Large intestine (tissue), 3 donors: ENCODE measurements around the gene ACOT11. TPM values are rescaled to one million over a fixed set of nuclear protein-coding genes. Genes with fewer than 3 reads are reported as not detected.

Source experiments
- DNase-seq, 2 donors: peaks; one replicate each; pipeline versions ENCODE4 v3.0.0 to v3.0.0-alpha.2; 2013
- H3K27ac ChIP-seq: one replicate; pipeline ENCODE4 v1.5.1; 2013; ENCODE audit warnings: low read length
- H3K27me3 ChIP-seq: 2 replicates; pipeline ENCODE4 v1.6.1; 2013; ENCODE audit warnings: low read length; ENCODE audit not compliant: control insufficient read depth, insufficient read depth
- H3K36me3 ChIP-seq: 2 replicates; pipeline ENCODE4 v1.6.1; 2013; ENCODE audit warnings: low read length; ENCODE audit not compliant: control insufficient read depth, insufficient read depth
- H3K4me1 ChIP-seq: one replicate; pipeline ENCODE4 v1.6.1; 2013; ENCODE audit warnings: low read length; ENCODE audit not compliant: control insufficient read depth, insufficient read depth
- H3K4me3 ChIP-seq: one replicate; pipeline ENCODE4 v1.5.1; 2013; ENCODE audit warnings: low read length
- H3K9me3 ChIP-seq: one replicate; pipeline ENCODE4 v1.6.1; 2013; ENCODE audit warnings: mild to moderate bottlenecking, low read depth, low read length, moderate library complexity; ENCODE audit not compliant: control insufficient read depth
- WGBS: methylation state at CpG from one replicate; pipeline ENCODE4 v1.1.5; 2013; ENCODE audit warnings: low lambda C conversion rate; ENCODE audit not compliant: insufficient coverage; 5-methylcytosine and 5-hydroxymethylcytosine counted together
- polyA plus RNA-seq: library from polyadenylated mRNA; unstranded; fragments of 120-200 nt; gene quantifications from one replicate; pipeline ENCODE4 v1.2.1, GENCODE V29; 2013

The ACOT11 gene
- polyA plus RNA-seq, 1 donor = 33.3 TPM

DNA sequence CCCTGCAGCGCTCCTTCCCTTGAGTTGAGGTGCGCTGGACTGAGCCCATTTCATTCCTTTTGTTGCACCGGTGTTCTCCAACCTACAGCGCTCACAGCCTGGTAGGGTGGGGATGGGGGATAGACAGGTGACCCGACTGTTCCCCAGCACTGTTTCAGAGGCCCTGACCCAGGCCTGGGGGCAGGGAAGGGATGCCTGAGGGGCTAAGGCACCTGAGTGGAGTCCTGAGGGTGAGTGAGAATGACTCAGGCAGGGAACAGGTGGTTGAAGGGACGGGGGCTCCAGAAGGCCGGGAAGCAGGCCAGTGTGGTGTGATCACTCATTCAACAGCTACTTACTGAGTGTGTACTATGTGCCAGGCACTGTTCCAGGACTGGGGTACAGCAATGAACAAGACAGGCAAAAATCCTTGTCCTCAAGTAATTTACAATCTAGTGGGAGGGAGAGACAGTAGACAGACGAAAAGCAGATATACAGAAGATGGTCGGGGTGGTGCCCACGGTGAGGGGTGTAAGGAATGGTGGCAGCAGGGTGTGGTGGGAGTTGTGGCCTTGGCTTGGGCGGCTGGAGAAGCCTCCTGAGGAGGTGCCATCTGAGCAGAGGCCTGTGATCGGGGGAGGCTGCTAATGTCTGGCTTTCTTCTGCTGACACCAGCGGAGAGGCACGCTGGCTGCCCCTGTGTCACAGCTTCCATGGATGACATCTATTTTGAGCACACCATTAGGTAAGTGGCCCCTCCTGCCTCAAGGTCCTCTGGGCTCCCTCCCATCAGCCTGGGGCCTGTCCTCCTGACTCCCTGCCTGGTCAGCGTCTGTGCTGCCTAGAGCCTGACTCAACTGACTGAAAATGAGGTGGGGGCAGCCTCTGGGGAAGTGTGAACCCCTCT, 37.4 kb downstream of the ACOT11 start:
- H3K9me3 ChIP-seq = no peaks in the 10 kb centered on the region
- no peaks in the 10 kb centered on the region for H3K27me3 ChIP-seq
- no CpG with 5 or more reads among the region's 15 CpGs for WGBS
- H3K4me3 ChIP-seq = no peak overlapping the region
- H3K27ac ChIP-seq = no peak overlapping the region
- no peak for DNase-seq
- H3K4me1 ChIP-seq = peaks cover 7% of the 10 kb centered on the region
- H3K36me3 ChIP-seq = peaks cover 41% of the 10 kb centered on the region

GRCh38 chr1:54588377-54588776, 40.3 kb downstream of the ACOT11 start:
- WGBS = no CpG with 5 or more reads among the region's 2 CpGs
- Histone ChIP-seq H3K27me3 (no peaks in the 10 kb centered on the region), H3K4me3 (no peak overlapping the region), H3K27ac (no peak overlapping the region), H3K4me1 (no peaks in the 10 kb centered on the region), H3K36me3 (peaks cover 59% of the 10 kb centered on the region), H3K9me3 (no peaks in the 10 kb centered on the region)
- no peak for DNase-seq

- Histone ChIP-seq H3K27ac (no peak overlapping the region), H3K4me3 (no peak overlapping the region), H3K36me3 (peaks cover 68% of the 10 kb centered on the region), H3K4me1 (no peaks in the 10 kb centered on the region), H3K9me3 (no peaks in the 10 kb centered on the region), H3K27me3 (no peaks in the 10 kb centered on the region)
- no CpG with 5 or more reads among the region's 5 CpGs for WGBS
- DNase-seq = no peak
Measured at GRCh38 chr1:54591127-54591756, 43.2 kb downstream of the ACOT11 start.

GRCh38 chr1:54593571-54594160, 45.6 kb downstream of the ACOT11 start:
- Histone ChIP-seq H3K36me3 (peaks cover 73% of the 10 kb centered on the region), H3K4me1 (no peaks in the 10 kb centered on the region), H3K9me3 (no peaks in the 10 kb centered on the region), H3K4me3 (no peak overlapping the region), H3K27ac (no peak overlapping the region), H3K27me3 (no peaks in the 10 kb centered on the region)
- no peak for DNase-seq
- no CpG with 5 or more reads among the region's 10 CpGs for WGBS

- Histone ChIP-seq H3K36me3 (peaks cover 74% of the 10 kb centered on the region), H3K4me3 (no peak overlapping the region), H3K27me3 (no peaks in the 10 kb centered on the region), H3K9me3 (no peaks in the 10 kb centered on the region), H3K27ac (no peak overlapping the region), H3K4me1 (no peaks in the 10 kb centered on the region)
- no CpG with 5 or more reads among the region's 16 CpGs for WGBS
- no peak for DNase-seq
Measured at GRCh38 chr1:54594463-54594862, 46.4 kb downstream of the ACOT11 start.

GRCh38 chr1:54595956-54596498, 48.0 kb downstream of the ACOT11 start:
- H3K27me3 ChIP-seq = no peaks in the 10 kb centered on the region
- DNase-seq = no peak
- WGBS = no CpG with 5 or more reads among the region's 3 CpGs
- H3K36me3 ChIP-seq = peaks cover 74% of the 10 kb centered on the region
- no peak overlapping the region for H3K27ac ChIP-seq
- no peaks in the 10 kb centered on the region for H3K4me1 ChIP-seq
- no peak overlapping the region for H3K4me3 ChIP-seq
- no peaks in the 10 kb centered on the region for H3K9me3 ChIP-seq

DNA sequence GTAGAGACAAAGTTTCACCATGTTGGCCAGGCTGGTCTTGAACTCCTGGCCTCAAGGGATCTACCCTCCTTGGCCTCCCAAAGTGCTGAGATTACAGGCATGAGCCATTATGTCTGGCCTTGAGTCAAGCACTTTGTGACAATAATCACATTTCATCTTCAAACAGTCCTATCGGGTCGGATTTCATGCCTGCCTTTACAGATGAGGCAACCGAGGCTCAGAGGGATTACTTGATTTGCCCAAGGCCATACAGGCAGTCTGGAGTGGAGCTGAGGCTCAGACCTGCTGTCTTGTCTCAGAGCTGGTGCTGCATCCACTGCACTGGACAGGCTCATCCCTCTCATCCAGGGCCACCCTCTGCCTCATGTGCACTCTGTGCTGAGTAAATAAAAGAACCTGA, 48.7 kb downstream of the ACOT11 start:
- no peak for DNase-seq
- Histone ChIP-seq H3K27me3 (no peaks in the 10 kb centered on the region), H3K36me3 (peaks cover 74% of the 10 kb centered on the region), H3K9me3 (no peaks in the 10 kb centered on the region), H3K4me3 (no peak overlapping the region), H3K27ac (no peak overlapping the region), H3K4me1 (no peaks in the 10 kb centered on the region)
- WGBS = no CpG with 5 or more reads among the region's 3 CpGs

GRCh38 chr1:54597455-54598030, 49.5 kb downstream of the ACOT11 start:
- peaks cover 72% of the 10 kb centered on the region for H3K36me3 ChIP-seq

DNA sequence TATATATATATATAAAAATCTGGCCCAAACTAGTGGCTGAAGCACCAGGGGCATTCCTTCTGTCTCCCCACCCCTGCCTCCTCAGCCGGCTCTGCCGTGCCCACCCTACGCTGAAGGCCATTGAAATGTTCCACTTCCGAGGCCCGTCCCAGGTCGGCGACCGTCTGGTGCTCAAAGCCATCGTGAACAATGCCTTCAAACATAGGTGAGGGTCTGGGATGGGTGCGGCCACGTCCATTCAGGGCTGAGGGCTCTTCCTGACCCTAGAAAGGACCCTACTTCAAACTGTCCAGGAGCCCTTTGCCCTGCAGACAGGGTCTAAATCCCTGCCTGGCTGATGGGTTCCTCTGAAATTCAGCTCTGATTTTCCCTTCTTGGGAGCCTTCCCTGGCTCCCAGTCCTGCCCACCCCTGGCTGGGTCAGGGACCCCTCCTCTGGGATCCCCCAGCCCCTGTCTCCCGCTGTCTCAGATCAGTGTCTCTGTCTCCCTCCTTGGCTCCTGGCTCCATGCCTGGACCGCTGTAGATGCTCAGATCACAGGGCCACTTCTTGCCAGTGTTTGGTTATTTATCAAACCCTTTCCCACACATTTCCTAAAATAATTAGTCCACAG, 51.3 kb downstream of the ACOT11 start:
- Histone ChIP-seq H3K4me1 (peaks cover 3% of the 10 kb centered on the region), H3K4me3 (no peak overlapping the region), H3K27ac (no peak overlapping the region), H3K9me3 (no peaks in the 10 kb centered on the region), H3K27me3 (no peaks in the 10 kb centered on the region), H3K36me3 (peaks cover 72% of the 10 kb centered on the region)
- WGBS = no CpG with 5 or more reads among the region's 13 CpGs
- DNase-seq = no peak

More at GRCh38 chr1:54597455-54598030, 49.5 kb downstream of the ACOT11 start:
- Histone ChIP-seq H3K4me3 (no peak overlapping the region), H3K4me1 (no peaks in the 10 kb centered on the region), H3K9me3 (no peaks in the 10 kb centered on the region), H3K27me3 (no peaks in the 10 kb centered on the region), H3K27ac (no peak overlapping the region)
- no peak for DNase-seq
- 92% methylated on average over 2 of the region's 3 CpGs for WGBS
